Effector memory CD8-positive, alpha-beta T cell (primary cell): ENCODE measurements around the gene WNT6.

Source experiments
- ATAC-seq: fragments of 150-1000 bp; cut with Tn5 transposase; replicated peaks from 2 replicates; pipeline ENCODE4 v1.10.0; 2021; ENCODE audit warnings: mild to moderate bottlenecking, moderate library complexity
- DNase-seq, 3 experiments: peaks; one replicate each; pipeline ENCODE4 v3.0.0; 2021
- H3K27ac Mint-ChIP-seq, 2 donors: one replicate each; pipeline ENCODE4 v1.8.0; 2022; ENCODE audit warnings: mild to moderate bottlenecking in 2 of 2, mixed read lengths in 2 of 2, moderate library complexity in 2 of 2
- H3K27me3 Mint-ChIP-seq, 2 donors: one replicate each; pipeline ENCODE4 v1.8.0; 2022; ENCODE audit warnings: mixed read lengths in 2 of 2
- H3K36me3 Mint-ChIP-seq: one replicate; pipeline ENCODE4 v1.8.0; 2022; ENCODE audit warnings: mild to moderate bottlenecking, moderate library complexity, mixed read lengths; ENCODE audit not compliant: insufficient read depth
- H3K4me1 Mint-ChIP-seq, 2 donors: one replicate each; pipeline ENCODE4 v1.8.0; 2022; ENCODE audit warnings: low read depth in 2 of 2, mixed read lengths in 2 of 2
- H3K4me3 Mint-ChIP-seq, 2 donors: one replicate each; pipeline ENCODE4 v1.8.0; 2022; ENCODE audit warnings: mild to moderate bottlenecking in 2 of 2, mixed read lengths in 2 of 2, moderate library complexity in 2 of 2
- H3K9me3 Mint-ChIP-seq, 2 donors: one replicate each; pipeline ENCODE4 v1.8.0; 2022; ENCODE audit warnings: mixed read lengths in 2 of 2

WNT6 gene

DNA sequence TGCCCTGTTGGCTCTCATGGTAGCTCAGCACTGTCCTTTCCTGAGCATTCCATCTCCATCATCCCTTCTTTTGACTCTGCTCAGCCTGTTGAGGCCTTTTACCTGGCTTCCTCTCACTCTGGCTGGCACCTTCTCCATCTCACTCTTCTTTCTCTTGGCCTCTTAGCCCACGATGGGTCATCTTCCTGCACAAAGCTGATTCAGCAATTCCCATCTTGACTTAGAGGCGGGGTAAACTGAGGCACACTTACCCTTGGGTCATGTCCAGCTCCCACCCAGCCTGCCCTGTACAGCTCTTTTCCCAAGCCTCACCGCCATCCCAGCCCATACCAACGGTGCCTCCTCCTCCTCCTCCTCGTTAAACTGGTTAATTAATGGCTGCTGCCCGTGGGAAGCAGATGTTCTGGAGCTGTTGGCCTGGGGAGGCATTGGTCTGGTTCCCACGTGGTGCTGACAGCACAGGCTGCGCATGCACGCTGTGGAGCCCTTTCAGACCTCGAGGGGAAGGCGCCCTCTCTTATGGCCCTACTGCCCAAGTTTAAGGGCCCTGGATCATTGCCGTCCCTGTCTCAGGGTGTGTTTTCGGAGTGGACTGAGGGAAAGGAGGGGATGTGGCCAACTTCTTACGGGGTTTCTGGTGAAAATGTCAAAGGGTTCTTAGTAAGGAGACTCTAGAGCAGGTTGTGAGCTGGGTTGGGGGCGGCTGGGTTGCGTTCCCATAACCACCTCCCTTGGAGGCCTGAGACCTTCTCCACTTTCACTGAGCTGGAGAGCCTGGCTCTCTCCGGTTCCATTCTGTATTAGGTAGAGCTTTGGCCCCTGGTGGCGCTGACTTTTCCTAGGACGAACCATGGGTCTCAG is 31.9 kb downstream of the WNT6 start:
- Mint-ChIP-seq H3K36me3 (peaks cover 52% of the 10 kb centered on the region), H3K27ac (peak overlapping the region; percentile 93 to 94), H3K4me3 (peak overlapping the region; percentile 39 to 75), H3K4me1 (peaks cover 34 to 40% of the 10 kb centered on the region in 2 donors), H3K9me3 (no peaks in the 10 kb centered on the region), H3K27me3 (no peaks in the 10 kb centered on the region)
- DNase-seq (no peak), ATAC-seq (no peak)

DNA sequence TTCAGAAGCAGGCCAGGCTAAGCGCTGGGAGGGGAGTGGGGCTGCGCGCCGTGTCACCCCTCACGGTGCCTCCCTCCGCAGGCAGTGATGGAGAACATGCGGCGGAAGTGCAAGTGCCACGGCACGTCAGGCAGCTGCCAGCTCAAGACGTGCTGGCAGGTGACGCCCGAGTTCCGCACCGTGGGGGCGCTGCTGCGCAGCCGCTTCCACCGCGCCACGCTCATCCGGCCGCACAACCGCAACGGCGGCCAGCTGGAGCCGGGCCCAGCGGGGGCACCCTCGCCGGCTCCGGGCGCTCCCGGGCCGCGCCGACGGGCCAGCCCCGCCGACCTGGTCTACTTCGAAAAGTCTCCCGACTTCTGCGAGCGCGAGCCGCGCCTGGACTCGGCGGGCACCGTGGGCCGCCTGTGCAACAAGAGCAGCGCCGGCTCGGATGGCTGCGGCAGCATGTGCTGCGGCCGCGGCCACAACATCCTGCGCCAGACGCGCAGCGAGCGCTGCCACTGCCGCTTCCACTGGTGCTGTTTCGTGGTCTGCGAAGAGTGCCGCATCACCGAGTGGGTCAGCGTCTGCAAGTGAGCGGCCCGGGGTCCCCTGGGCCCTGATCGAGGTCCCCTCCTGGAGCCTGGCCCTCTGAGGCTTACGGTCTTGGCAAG is 33.2 kb downstream of the WNT6 start:
- Mint-ChIP-seq H3K4me1 (peaks cover 36 to 43% of the 10 kb centered on the region in 2 donors), H3K9me3 (no peaks in the 10 kb centered on the region), H3K36me3 (peaks cover 62% of the 10 kb centered on the region), H3K27me3 (no peaks in the 10 kb centered on the region), H3K27ac (peak overlapping the region; percentile 93 to 94), H3K4me3 (peak overlapping the region; percentile 39 to 75)
- ATAC-seq (peak; percentile 58), DNase-seq (peak; percentile 82 to 86 (median 85))

DNA sequence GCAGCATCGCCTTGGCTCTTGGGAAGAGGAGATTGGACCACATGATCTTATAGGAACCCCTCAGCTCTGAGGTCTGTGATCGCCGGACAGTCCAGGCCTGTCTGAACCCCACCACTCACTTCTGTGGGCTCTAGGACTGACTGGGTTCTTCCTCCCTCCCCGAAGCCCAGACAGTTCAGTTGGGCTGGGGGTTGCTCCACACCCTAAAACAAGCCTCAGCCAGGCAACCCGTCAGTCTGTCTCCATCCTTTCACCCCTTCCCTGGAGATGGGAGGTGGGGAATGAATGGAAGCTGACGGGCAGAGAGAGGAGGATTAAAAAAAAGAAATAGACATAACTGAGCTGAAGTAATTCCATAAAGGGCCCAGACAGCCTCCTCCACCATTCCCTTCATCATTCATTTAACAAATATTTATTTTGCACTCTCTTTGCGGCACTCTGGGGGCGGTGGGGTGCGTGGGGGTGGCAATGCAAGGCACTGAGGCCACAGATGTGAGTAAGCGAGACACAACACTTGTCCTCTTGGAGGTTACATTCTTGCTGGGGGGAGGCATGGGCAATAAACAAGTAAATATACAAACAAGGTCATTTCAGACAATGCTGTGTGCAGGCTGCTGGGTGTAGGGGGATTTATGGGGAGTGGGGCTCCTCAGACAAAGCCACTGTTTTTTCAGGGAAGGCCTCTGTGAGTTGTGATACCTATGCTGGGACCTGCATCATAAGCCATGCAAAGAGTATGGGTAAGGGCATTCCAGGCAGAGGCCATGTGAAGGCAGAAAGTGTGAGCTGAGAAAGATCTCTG is 33.9 kb downstream of the WNT6 start:
- peaks cover 5 to 7% of the 10 kb centered on the region in 2 donors for H3K27me3 Mint-ChIP-seq
- ATAC-seq = no peak
- H3K4me3 Mint-ChIP-seq = peak overlapping the region; percentile 39 to 75
- no peaks in the 10 kb centered on the region for H3K9me3 Mint-ChIP-seq
- H3K36me3 Mint-ChIP-seq = peaks cover 70% of the 10 kb centered on the region
- H3K27ac Mint-ChIP-seq = peak overlapping the region; percentile 93 to 94
- peaks cover 42 to 50% of the 10 kb centered on the region in 2 donors for H3K4me1 Mint-ChIP-seq
- DNase-seq = no peak

DNA sequence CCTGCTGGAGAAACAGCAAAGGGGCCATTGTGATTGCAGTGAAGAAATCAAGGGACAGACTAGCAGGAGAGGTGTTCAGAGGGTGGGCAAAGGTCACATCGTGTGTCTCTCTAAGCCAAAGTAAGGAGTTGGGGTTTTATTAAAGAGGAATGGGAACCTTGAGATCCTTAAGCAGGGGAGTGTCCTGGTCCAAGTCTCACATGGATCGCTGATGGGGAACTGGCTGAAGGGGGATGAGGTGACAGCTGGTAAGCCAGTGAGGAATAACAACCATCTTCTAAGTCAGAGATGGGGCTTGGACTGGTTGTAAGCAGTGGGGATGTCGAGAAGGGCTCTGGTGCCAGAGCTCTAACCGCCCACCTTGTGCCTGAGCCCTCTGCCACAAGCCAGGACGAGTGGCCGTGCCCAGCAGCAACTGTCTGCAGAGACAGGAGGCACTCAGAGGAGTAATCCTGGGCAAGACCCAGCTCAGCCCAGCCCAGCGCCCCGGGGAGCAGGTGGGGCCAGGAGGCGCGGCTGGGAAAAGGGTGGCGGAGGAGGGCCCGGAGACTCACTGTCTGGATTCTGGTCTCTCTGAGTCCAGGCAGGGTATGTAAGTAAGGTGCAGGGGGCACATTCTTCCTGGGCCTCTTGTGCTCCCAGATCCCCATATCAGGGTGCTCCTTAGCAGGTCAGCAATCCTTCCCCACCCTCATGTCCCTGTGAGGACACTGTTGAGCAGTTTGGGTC is 34.7 kb downstream of the WNT6 start:
- DNase-seq (no peak), ATAC-seq (no peak)
- Mint-ChIP-seq H3K9me3 (no peaks in the 10 kb centered on the region), H3K27ac (peak overlapping the region; percentile 93 to 94), H3K27me3 (peaks cover 7 to 11% of the 10 kb centered on the region in 2 donors), H3K4me3 (peak overlapping the region; percentile 39 to 75), H3K4me1 (peaks cover 43 to 52% of the 10 kb centered on the region in 2 donors), H3K36me3 (peaks cover 71% of the 10 kb centered on the region)

DNA sequence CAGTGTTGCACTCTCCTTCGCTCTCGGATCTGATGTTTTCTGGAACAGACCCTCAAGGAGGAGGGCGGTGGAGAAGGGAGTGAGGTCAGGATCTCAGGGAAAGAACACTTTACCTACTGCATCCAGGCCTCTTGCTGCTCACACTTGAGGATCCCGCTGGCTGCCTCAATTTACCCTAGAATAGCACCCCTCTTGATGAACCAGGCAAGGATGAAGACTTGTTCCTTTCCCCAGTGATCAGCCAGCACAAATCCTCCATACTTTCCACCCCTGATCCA is 35.2 kb downstream of the WNT6 start:
- H3K27ac Mint-ChIP-seq = peak overlapping the region; percentile 93 to 94
- peaks cover 43 to 52% of the 10 kb centered on the region in 2 donors for H3K4me1 Mint-ChIP-seq
- peaks cover 7 to 11% of the 10 kb centered on the region in 2 donors for H3K27me3 Mint-ChIP-seq
- peak overlapping the region in 1 of 2 donors; percentile 59 for H3K4me3 Mint-ChIP-seq
- no peaks in the 10 kb centered on the region for H3K9me3 Mint-ChIP-seq
- DNase-seq = no peak
- no peak for ATAC-seq
- peaks cover 71% of the 10 kb centered on the region for H3K36me3 Mint-ChIP-seq

DNA sequence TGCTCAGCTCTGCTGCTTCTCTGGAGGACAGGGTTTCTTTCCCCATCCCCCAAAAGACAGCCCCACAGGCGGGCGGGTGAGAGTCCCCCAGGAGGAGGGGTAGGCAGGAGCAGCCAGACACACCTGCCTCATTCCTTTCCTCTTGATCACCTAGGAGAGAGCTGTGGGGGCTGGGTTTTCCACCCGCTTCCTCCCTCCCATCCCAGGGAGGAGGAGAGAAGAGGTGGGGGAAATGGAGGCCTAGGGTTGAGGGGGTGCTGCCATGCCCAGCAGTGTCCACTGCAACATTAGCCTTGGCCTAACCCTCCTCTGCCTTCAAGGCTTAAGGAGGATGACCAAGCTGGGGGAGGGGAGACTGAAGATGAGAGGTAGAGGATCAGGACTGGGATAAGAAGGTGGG is 35.7 kb downstream of the WNT6 start:
- Mint-ChIP-seq H3K4me1 (peaks cover 43 to 52% of the 10 kb centered on the region in 2 donors), H3K27ac (peak overlapping the region; percentile 93 to 94), H3K9me3 (no peaks in the 10 kb centered on the region), H3K4me3 (peak overlapping the region; percentile 59 to 82), H3K36me3 (peaks cover 68% of the 10 kb centered on the region), H3K27me3 (peaks cover 8 to 15% of the 10 kb centered on the region in 2 donors)
- ATAC-seq (no peak), DNase-seq (no peak)

- ATAC-seq (no peak), DNase-seq (no peak)
- H3K4me1 Mint-ChIP-seq = peaks cover 43 to 52% of the 10 kb centered on the region in 2 donors
- H3K9me3 Mint-ChIP-seq = no peaks in the 10 kb centered on the region
- peak overlapping the region; percentile 93 to 94 for H3K27ac Mint-ChIP-seq
- peak overlapping the region; percentile 82 for H3K4me3 Mint-ChIP-seq
- H3K36me3 Mint-ChIP-seq = peaks cover 65% of the 10 kb centered on the region
- peaks cover 14 to 21% of the 10 kb centered on the region in 2 donors for H3K27me3 Mint-ChIP-seq
Measured at GRCh38 chr2:218895759-218896500, 36.3 kb downstream of the WNT6 start.

DNA sequence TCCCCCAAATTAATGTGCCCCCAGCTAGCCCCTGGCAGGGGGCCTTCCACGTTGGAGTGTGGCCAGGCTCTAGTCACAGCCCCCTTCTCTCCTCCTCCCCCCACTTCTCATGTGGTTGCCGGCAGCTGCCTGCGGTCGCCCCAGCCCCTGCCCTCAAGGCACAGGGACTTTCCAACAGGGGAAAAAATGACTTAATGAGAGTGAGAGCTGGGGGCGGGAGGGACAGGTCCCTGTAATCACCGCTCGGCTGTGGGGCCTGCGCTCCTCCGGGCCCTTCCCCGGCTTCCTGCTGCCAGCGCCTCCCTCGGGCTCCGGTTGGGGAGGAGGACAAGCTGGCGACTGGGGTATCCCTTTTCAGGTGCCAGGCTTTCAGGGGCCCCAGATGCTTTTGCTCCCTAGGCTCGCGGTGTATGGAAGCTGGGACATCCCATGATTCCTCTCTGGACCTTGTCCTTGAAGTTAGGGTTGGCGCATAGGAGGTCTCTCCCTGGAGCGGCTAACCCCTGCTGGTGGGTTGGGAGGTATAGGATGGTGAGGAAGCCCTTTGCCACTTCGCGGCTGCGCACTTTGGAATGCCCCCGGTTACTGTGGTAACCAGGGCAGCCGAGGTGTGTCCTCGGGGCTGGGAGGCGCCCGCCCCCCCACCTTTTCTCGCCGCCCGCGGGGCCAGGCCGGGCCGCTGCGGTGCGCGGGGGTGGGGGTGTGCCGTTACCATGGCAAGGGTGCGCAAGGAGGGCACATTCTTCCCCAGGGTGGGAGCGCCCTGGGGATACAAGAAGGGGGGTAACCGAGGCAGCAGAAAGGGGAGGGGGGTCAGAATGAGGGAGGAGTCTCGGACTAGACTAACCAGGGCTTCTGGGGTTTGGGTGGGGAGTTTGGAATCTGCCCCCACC is 37.1 kb downstream of the WNT6 start:
- peak overlapping the region; percentile 93 to 94 for H3K27ac Mint-ChIP-seq
- ATAC-seq (peak; percentile 63), DNase-seq (peak; percentile 88 to 92 (median 91))
- peak overlapping the region; percentile 82 for H3K4me3 Mint-ChIP-seq
- H3K36me3 Mint-ChIP-seq = peaks cover 57% of the 10 kb centered on the region
- H3K27me3 Mint-ChIP-seq = peaks cover 21 to 29% of the 10 kb centered on the region in 2 donors
- no peaks in the 10 kb centered on the region for H3K9me3 Mint-ChIP-seq
- H3K4me1 Mint-ChIP-seq = peaks cover 41 to 52% of the 10 kb centered on the region in 2 donors

DNA sequence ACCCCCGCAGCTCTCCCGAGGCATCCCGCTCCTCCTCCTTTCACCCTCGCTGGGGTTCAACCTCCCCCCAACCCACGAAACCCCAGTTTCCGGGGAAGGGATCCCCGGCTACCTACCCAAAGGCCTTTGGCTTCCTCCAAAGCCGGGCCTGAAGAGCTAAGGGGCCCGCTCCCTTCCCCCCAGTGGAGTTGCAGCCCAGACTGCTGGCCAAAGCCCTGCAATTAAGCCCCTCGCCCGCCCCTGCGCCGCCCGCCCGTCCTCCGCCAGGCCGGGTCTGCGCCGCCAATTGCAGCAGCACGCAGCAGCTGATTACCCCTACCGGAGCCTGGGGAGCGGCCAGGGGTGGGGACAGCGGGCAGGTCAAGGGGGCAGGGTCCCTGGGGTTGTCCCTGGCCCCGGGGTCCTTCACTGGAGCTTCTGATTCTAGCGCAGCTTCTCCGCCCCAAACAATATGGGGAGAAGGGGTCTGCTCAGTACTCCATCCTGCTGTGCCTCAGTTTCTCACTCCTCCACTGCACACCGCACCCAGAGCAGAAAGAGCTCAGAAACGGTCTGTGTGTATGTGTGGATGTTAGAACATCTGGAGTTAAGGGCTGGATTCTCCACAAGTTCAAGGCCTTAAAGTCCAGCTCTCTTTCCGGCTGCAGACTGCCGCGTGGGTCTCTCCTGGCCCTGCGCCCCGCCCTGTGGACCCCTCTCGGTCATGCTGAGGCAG is 37.9 kb downstream of the WNT6 start:
- H3K27me3 Mint-ChIP-seq = peaks cover 29 to 37% of the 10 kb centered on the region in 2 donors
- no peaks in the 10 kb centered on the region for H3K9me3 Mint-ChIP-seq
- DNase-seq (no peak), ATAC-seq (no peak)
- H3K4me3 Mint-ChIP-seq = peak overlapping the region; percentile 82
- H3K27ac Mint-ChIP-seq = peak overlapping the region; percentile 93 to 94
- H3K4me1 Mint-ChIP-seq = peaks cover 38 to 46% of the 10 kb centered on the region in 2 donors
- peaks cover 49% of the 10 kb centered on the region for H3K36me3 Mint-ChIP-seq

GRCh38 chr2:218898109-218898878 is 38.7 kb downstream of the WNT6 start:
- Mint-ChIP-seq H3K27me3 (peaks cover 33 to 40% of the 10 kb centered on the region in 2 donors), H3K27ac (peak overlapping the region; percentile 88 to 94), H3K9me3 (no peaks in the 10 kb centered on the region), H3K4me1 (peaks cover 34 to 41% of the 10 kb centered on the region in 2 donors), H3K4me3 (peak overlapping the region; percentile 82), H3K36me3 (peaks cover 42% of the 10 kb centered on the region)
- DNase-seq = peak; percentile 73 to 82 (median 77)
- no peak for ATAC-seq
